HepG2 (cell line): ENCODE measurements around the gene SESN3. TPM values are rescaled to one million over a fixed set of nuclear protein-coding genes. Genes with fewer than 3 reads are reported as not detected.

ENCODE experiments used
- ATAC-seq: fragments of 200-7000 bp; cut with Tn5 transposase; 3 replicates; pipeline ENCODE4 v1.9.1; 2020; ENCODE audit warnings: mild to moderate bottlenecking, moderate library complexity
- BruUV-seq: library from RNA; stranded (reverse); fragments of 400-500 nt; replicated peaks from 2 replicates; lab custom pipeline; 2021; lab: Mats Ljungman, UMichigan
- CTCF ChIA-PET: fragments of 300-600 bp; formaldehyde crosslinking; extraction: SDS; loops from one replicate; lab custom pipeline; 2021; ENCODE audit warnings: low total read pairs, inconsistent platforms, low intra/inter-chr PET ratio; lab: Yijun Ruan, JAX
- POLR2A ChIA-PET: fragments of 350-600 bp; sonication (Branson Sonifier 250); formaldehyde crosslinking; loops from one replicate; lab custom pipeline; 2020; ENCODE audit warnings: antibody characterized with exemption, inconsistent platforms; lab: Yijun Ruan, JAX
- DNase-seq: peaks from one replicate; pipeline ENCODE4 v3.0.0-alpha.2; 2015; ENCODE audit warnings: low spot score
- FAIRE-seq: peaks from 3 replicates; lab custom pipeline; 2011; peaks lifted over from hg19 to GRCh38; lab: Jason Lieb, UNC
- H2AFZ ChIP-seq: one replicate; pipeline ENCODE4 v1.6.1; 2011; ENCODE audit warnings: low read length, inconsistent platforms
- H3K27ac ChIP-seq: fragments of 300-600 bp; 3 replicates; pipeline ENCODE4 v1.8.0; 2011; ENCODE audit warnings: mixed run types, mild to moderate bottlenecking, mixed read lengths, low read length, inconsistent platforms; ENCODE audit not compliant: insufficient read depth; ENCODE audit errors: extremely low read length
- H3K27me3 ChIP-seq, 2 experiments: fragments of 200-600 bp in 1 of 2; 2 replicates in 1 of 2; 3 replicates in 1 of 2; pipeline versions ENCODE4 v1.6.0 to v1.8.0; 2011; ENCODE audit warnings: low read length in 2 of 2, mild to moderate bottlenecking in 2 of 2, moderate library complexity in 2 of 2, inconsistent platforms in 1 of 2; ENCODE audit not compliant: insufficient read depth in 2 of 2, control insufficient read depth in 1 of 2
- H3K36me3 ChIP-seq, 2 experiments: fragments of 200-600 bp in 1 of 2; replicated peaks in 1 of 2; 2 replicates in 1 of 2; 3 replicates in 1 of 2; pipeline versions ENCODE4 v1.5.1 to v1.8.0; 2011; ENCODE audit warnings: low read length in 2 of 2, inconsistent platforms in 1 of 2; ENCODE audit not compliant: insufficient read depth in 2 of 2, control insufficient read depth in 1 of 2
- H3K4me1 ChIP-seq: 2 replicates; pipeline ENCODE4 v1.5.1; 2012; ENCODE audit warnings: low read length, inconsistent platforms; ENCODE audit not compliant: insufficient read depth
- H3K4me2 ChIP-seq: 2 replicates; pipeline ENCODE4 v1.6.0; 2011; ENCODE audit warnings: low read depth, low read length, inconsistent platforms
- H3K4me3 ChIP-seq, 3 experiments: fragments of 200-600 bp in 1 of 3; sonication (generic), shearing (Covaris generic) in 1 of 3; replicated peaks in 1 of 3; 2 replicates each; pipeline ENCODE4 v1.5.1; 2011 to 2016; ENCODE audit warnings: low read length in 3 of 3, inconsistent platforms in 2 of 3, low read depth in 2 of 3, mild to moderate bottlenecking in 2 of 3, control low read depth in 1 of 3, mixed read lengths in 1 of 3; ENCODE audit not compliant: insufficient read depth in 1 of 3
- H3K79me2 ChIP-seq: one replicate; pipeline ENCODE4 v1.6.1; 2011; ENCODE audit warnings: low read length, inconsistent platforms; ENCODE audit not compliant: insufficient read depth
- H3K9ac ChIP-seq: 2 replicates; pipeline ENCODE4 v1.6.0; 2011; ENCODE audit warnings: mild to moderate bottlenecking, low read depth, low read length, inconsistent platforms; ENCODE audit not compliant: insufficient read depth
- H3K9me3 ChIP-seq: 2 replicates; pipeline ENCODE4 v1.5.1; 2012; ENCODE audit warnings: mild to moderate bottlenecking, low read length
- H4K20me1 ChIP-seq: 2 replicates; pipeline ENCODE4 v1.6.0; 2011; ENCODE audit warnings: inconsistent platforms, mild to moderate bottlenecking, low read length, moderate library complexity; ENCODE audit not compliant: insufficient read depth
- SIX1 ChIP-seq: sonication (generic); formaldehyde crosslinking; IDR thresholded peaks from 2 replicates; pipeline ENCODE4 v1.4.0; 2020; ENCODE audit warnings: missing genetic modification reagents, borderline replicate concordance
- SRSF1 ChIP-seq: fragments of 200-400 bp; formaldehyde crosslinking; optimal IDR thresholded peaks from 2 replicates; pipeline ENCODE3; 2017; ENCODE audit warnings: mild to moderate bottlenecking, low read depth, low read length, moderate library complexity
- TAF1 ChIP-seq: sonication (generic); formaldehyde crosslinking; IDR thresholded peaks from 2 replicates; pipeline ENCODE4 v1.4.0; 2020; ENCODE audit warnings: missing genetic modification reagents
- TMF1 ChIP-seq: sonication (generic); formaldehyde crosslinking; IDR thresholded peaks from 2 replicates; pipeline ENCODE4 v1.8.1; 2022; ENCODE audit warnings: low read depth, missing genetic modification reagents
- ZIK1 ChIP-seq: sonication (generic); formaldehyde crosslinking; IDR thresholded peaks from 2 replicates; pipeline ENCODE4 v1.5.0; 2020; ENCODE audit warnings: mild to moderate bottlenecking, low read depth, missing genetic modification reagents, borderline replicate concordance
- ZMYM4 ChIP-seq: sonication (generic); formaldehyde crosslinking; IDR thresholded peaks from 2 replicates; pipeline ENCODE4 v1.8.1; 2023; ENCODE audit warnings: mild to moderate bottlenecking, missing genetic modification reagents
- ZNF160 ChIP-seq: sonication (generic); formaldehyde crosslinking; IDR thresholded peaks from 2 replicates; pipeline ENCODE4 v1.8.0; 2022; ENCODE audit warnings: mild to moderate bottlenecking, inconsistent platforms, missing genetic modification reagents
- ZNF326 ChIP-seq: sonication (generic); formaldehyde crosslinking; IDR thresholded peaks from 2 replicates; pipeline ENCODE4 v1.4.0; 2020; ENCODE audit warnings: missing genetic modification reagents, borderline replicate concordance
- ZNF431 ChIP-seq: sonication (generic); formaldehyde crosslinking; IDR thresholded peaks from 2 replicates; pipeline ENCODE4 v1.9.0; 2022; ENCODE audit warnings: missing genetic modification reagents, low read depth, mild to moderate bottlenecking, borderline replicate concordance
- WGBS: methylation state at CpG from one replicate; pipeline ENCODE4 v1.1.6; 2017; ENCODE audit warnings: low lambda C conversion rate; 5-methylcytosine and 5-hydroxymethylcytosine counted together
- in situ Hi-C: cut with HindIII; loops from 2 replicates; pipeline ENCODE4 v1.10.0; 2017; ENCODE audit warnings: low pct_unique_long_range_greater_than_20kb; ENCODE audit not compliant: extremely low pct_ligation_motif_present
- intact Hi-C: fragments of 100-400 bp; cut with micrococcal nuclease; formaldehyde crosslinking; loops from one replicate; pipeline ENCODE4 v1.10.0; 2022; ENCODE audit not compliant: unreplicated experiment
- polyA plus RNA-seq, 8 experiments: library from polyadenylated mRNA; depleted of rRNA in 3 of 8; stranded (reverse) in 7 of 8; unstranded in 1 of 8; fragments of >200 nt; fragmentation: Illumina TruSeq in 4 of 8; extraction: Trizol in 4 of 8; gene quantifications; 2 replicates each; pipeline versions ENCODE4 v1.2.1 to v1.2.3, GENCODE V29; 2011 to 2016; ENCODE audit warnings: low read depth in 4 of 8, missing spikeins in 1 of 8, mixed read lengths in 1 of 8; ENCODE audit not compliant: insufficient read depth in 1 of 8
- total RNA-seq, 5 experiments: library from RNA; depleted of rRNA; stranded (reverse); fragments of >200 nt; fragmentation: Illumina TruSeq; extraction: Trizol; gene quantifications; 2 replicates each; pipeline ENCODE4 v1.2.3, GENCODE V29; 2016; ENCODE audit warnings: low read depth in 1 of 5
- TF ChIP-seq, protein P1 (sequence below): sonication (generic); formaldehyde crosslinking; IDR thresholded peaks from 2 replicates; pipeline ENCODE4 v1.4.0; 2020; ENCODE audit warnings: mild to moderate bottlenecking, missing genetic modification reagents
- TF ChIP-seq, protein P2 (sequence below): fragments of 450-650 bp; IDR thresholded peaks from 2 replicates; pipeline ENCODE4 v1.6.1; 2016

The SESN3 gene
- total and polyA plus RNA-seq, 2 of the 13 experiments (the other 11 are each of a cell fraction or from before 2014, with no cell fraction given), result 0.53 to 0.86 TPM

DNA sequence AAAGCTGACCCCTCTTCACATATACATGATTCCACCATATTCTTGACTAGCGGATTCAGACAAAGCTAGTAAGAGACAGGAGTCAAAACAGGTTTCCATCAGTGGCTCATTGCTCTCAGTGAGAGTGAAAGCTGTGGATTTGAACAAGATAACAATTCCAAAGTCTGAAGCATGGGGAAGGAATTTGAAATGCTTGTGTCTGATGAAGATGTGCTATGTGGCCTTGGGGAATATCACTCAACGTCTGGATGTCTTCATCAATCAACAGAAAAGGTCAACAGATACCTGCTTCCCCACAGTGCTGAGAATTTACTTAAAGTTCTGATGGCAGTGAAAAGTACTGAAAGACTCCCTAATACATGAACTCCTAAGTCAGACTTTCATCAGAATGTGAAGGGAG is 46.9 kb upstream of the SESN3 start:
- BruUV-seq, result no TSS peak
- intact Hi-C loops (no loop called here), in situ Hi-C loops (no loop called here)
- 24% methylated on average over 2 of the region's 2 CpGs for WGBS
- no peak overlapping the region for H3K4me2 ChIP-seq
- no peak overlapping the region for H3K27ac ChIP-seq
- no peaks in the 10 kb centered on the region for H3K27me3 ChIP-seq
- H2AFZ ChIP-seq, result no peak overlapping the region
- POLR2A ChIA-PET, result no interaction called here
- no peaks in the 10 kb centered on the region for H3K36me3 ChIP-seq
- TF ChIP-seq, protein P1, sequence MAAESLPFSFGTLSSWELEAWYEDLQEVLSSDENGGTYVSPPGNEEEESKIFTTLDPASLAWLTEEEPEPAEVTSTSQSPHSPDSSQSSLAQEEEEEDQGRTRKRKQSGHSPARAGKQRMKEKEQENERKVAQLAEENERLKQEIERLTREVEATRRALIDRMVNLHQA (CRISPR knock-in tag), result no peak
- TF ChIP-seq TMF1 (CRISPR knock-in tag) (no peak), TAF1 (CRISPR knock-in tag) (no peak), ZNF326 (CRISPR knock-in tag) (no peak), ZNF431 (CRISPR knock-in tag) (no peak), ZMYM4 (CRISPR knock-in tag) (no peak), ZIK1 (CRISPR knock-in tag) (no peak), SIX1 (CRISPR knock-in tag) (no peak), SRSF1 (no peak), ZNF160 (CRISPR knock-in tag) (no peak)
- TF ChIP-seq, protein P2, sequence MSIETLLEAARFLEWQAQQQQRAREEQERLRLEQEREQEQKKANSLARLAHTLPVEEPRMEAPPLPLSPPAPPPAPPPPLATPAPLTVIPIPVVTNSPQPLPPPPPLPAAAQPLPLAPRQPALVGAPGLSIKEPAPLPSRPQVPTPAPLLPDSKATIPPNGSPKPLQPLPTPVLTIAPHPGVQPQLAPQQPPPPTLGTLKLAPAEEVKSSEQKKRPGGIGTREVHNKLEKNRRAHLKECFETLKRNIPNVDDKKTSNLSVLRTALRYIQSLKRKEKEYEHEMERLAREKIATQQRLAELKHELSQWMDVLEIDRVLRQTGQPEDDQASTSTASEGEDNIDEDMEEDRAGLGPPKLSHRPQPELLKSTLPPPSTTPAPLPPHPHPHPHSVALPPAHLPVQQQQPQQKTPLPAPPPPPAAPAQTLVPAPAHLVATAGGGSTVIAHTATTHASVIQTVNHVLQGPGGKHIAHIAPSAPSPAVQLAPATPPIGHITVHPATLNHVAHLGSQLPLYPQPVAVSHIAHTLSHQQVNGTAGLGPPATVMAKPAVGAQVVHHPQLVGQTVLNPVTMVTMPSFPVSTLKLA, result no peak
- no peak overlapping the region for H3K9ac ChIP-seq
- peaks cover 13% of the 10 kb centered on the region for H3K4me1 ChIP-seq
- CTCF ChIA-PET, result no interaction called here
- no peak overlapping the region for H3K4me3 ChIP-seq
- ATAC-seq, result no peak
- DNase-seq, result no peak
- no peak for FAIRE-seq
- H3K9me3 ChIP-seq, result no peaks in the 10 kb centered on the region
- no peaks in the 10 kb centered on the region for H4K20me1 ChIP-seq
- no peaks in the 10 kb centered on the region for H3K79me2 ChIP-seq
